H9 (cell line): ENCODE measurements around the gene ANKRD52. TPM values are rescaled to one million over a fixed set of nuclear protein-coding genes. Genes with fewer than 3 reads are reported as not detected.

ENCODE experiments used
- DNase-seq: peaks from one replicate; pipeline ENCODE4 v3.0.0-alpha.2; 2017
- H2AFZ ChIP-seq: one replicate; pipeline ENCODE4 v1.6.1; 2013; ENCODE audit warnings: mild to moderate bottlenecking, low read length, control low read depth, moderate library complexity
- H2AK5ac ChIP-seq: 2 replicates; pipeline ENCODE4 v1.6.1; 2013; ENCODE audit warnings: low read length, control low read depth, mixed read lengths; ENCODE audit not compliant: insufficient read length
- H2BK120ac ChIP-seq: one replicate; pipeline ENCODE4 v1.6.1; 2013; ENCODE audit warnings: low read depth, mild to moderate bottlenecking, low read length, control low read depth, inconsistent platforms; ENCODE audit not compliant: poor library complexity, severe bottlenecking
- H2BK12ac ChIP-seq: 2 replicates; pipeline ENCODE4 v1.6.1; 2013; ENCODE audit warnings: low read length, control low read depth, mixed read lengths, low read depth; ENCODE audit not compliant: insufficient read length
- H2BK15ac ChIP-seq: 2 replicates; pipeline ENCODE4 v1.6.1; 2013; ENCODE audit warnings: low read depth, low read length, control low read depth
- H2BK20ac ChIP-seq: one replicate; pipeline ENCODE4 v1.6.1; 2013; ENCODE audit warnings: low read depth, mild to moderate bottlenecking, low read length, control low read depth, inconsistent platforms; ENCODE audit not compliant: poor library complexity, severe bottlenecking
- H2BK5ac ChIP-seq: 2 replicates; pipeline ENCODE4 v1.6.1; 2013; ENCODE audit warnings: low read length, control low read depth, mixed read lengths; ENCODE audit not compliant: insufficient read length
- H3K14ac ChIP-seq: 2 replicates; pipeline ENCODE4 v1.6.1; 2013; ENCODE audit warnings: low read length, control low read depth; ENCODE audit not compliant: insufficient read depth
- H3K18ac ChIP-seq: 2 replicates; pipeline ENCODE4 v1.6.1; 2013; ENCODE audit warnings: low read depth, mild to moderate bottlenecking, mixed read lengths, low read length, control low read depth; ENCODE audit not compliant: insufficient read length
- H3K23ac ChIP-seq: 2 replicates; pipeline ENCODE4 v1.6.1; 2013; ENCODE audit warnings: low read length, control low read depth, mixed read lengths, low read depth; ENCODE audit not compliant: insufficient read length
- H3K23me2 ChIP-seq: 2 replicates; pipeline ENCODE4 v1.6.1; 2013; ENCODE audit warnings: low read depth, mild to moderate bottlenecking, mixed read lengths, low read length, control low read depth; ENCODE audit not compliant: insufficient read length, poor library complexity, severe bottlenecking
- H3K27ac ChIP-seq: 2 replicates; pipeline ENCODE4 v1.5.1; 2013; ENCODE audit warnings: low read length, control low read depth, mixed read lengths, low read depth; ENCODE audit not compliant: insufficient read length
- H3K27me3 ChIP-seq: 2 replicates; pipeline ENCODE4 v1.6.1; 2013; ENCODE audit warnings: low read length, control low read depth, inconsistent platforms; ENCODE audit not compliant: insufficient read depth
- H3K4ac ChIP-seq: 2 replicates; pipeline ENCODE4 v1.6.1; 2013; ENCODE audit warnings: low read depth, mild to moderate bottlenecking, control low read depth, inconsistent platforms, low read length, moderate library complexity
- H3K4me1 ChIP-seq: 2 replicates; pipeline ENCODE4 v1.6.1; 2013; ENCODE audit warnings: low read length, control low read depth, inconsistent platforms; ENCODE audit not compliant: insufficient read depth
- H3K4me2 ChIP-seq: 2 replicates; pipeline ENCODE4 v1.6.1; 2013; ENCODE audit warnings: low read length, control low read depth, mixed read lengths; ENCODE audit not compliant: insufficient read length, insufficient read depth
- H3K56ac ChIP-seq: 2 replicates; pipeline ENCODE4 v1.6.1; 2013; ENCODE audit warnings: low read depth, mild to moderate bottlenecking, mixed read lengths, low read length, control low read depth; ENCODE audit not compliant: insufficient read length
- H3K79me1 ChIP-seq: 2 replicates; pipeline ENCODE4 v1.6.1; 2013; ENCODE audit warnings: low read depth, mild to moderate bottlenecking, moderate library complexity, low read length, control low read depth, inconsistent platforms; ENCODE audit not compliant: insufficient read depth, poor library complexity, severe bottlenecking
- H3K79me2 ChIP-seq: 2 replicates; pipeline ENCODE4 v1.6.1; 2013; ENCODE audit warnings: low read length, control low read depth, inconsistent platforms; ENCODE audit not compliant: insufficient read depth
- H3K9ac ChIP-seq: 2 replicates; pipeline ENCODE4 v1.6.1; 2013; ENCODE audit warnings: low read length, control low read depth, mixed read lengths; ENCODE audit not compliant: insufficient read length; ENCODE audit errors: extremely low read depth
- H3K9me3 ChIP-seq: one replicate; pipeline ENCODE4 v1.6.1; 2013; ENCODE audit warnings: low read depth, low read length, inconsistent platforms; ENCODE audit not compliant: control insufficient read depth
- H3T11ph ChIP-seq: one replicate; pipeline ENCODE4 v1.6.1; 2013; ENCODE audit warnings: mild to moderate bottlenecking, low read length, control low read depth, inconsistent platforms
- H4K20me1 ChIP-seq: one replicate; pipeline ENCODE4 v1.6.1; 2013; ENCODE audit not compliant: control insufficient read depth, insufficient read length, insufficient read depth
- H4K5ac ChIP-seq: 2 replicates; pipeline ENCODE4 v1.6.1; 2013; ENCODE audit warnings: low read depth, mild to moderate bottlenecking, mixed read lengths, low read length, control low read depth; ENCODE audit not compliant: insufficient read length
- H4K8ac ChIP-seq: replicated peaks from 2 replicates; pipeline ENCODE4 v1.6.1; 2013; ENCODE audit warnings: low read length, control low read depth, mixed read lengths, low read depth; ENCODE audit not compliant: insufficient read length
- H4K91ac ChIP-seq: 2 replicates; pipeline ENCODE4 v1.6.1; 2013; ENCODE audit warnings: low read depth, mild to moderate bottlenecking, moderate library complexity, mixed read lengths, low read length, control low read depth; ENCODE audit not compliant: insufficient read length
- H3K27ac Mint-ChIP-seq, 3 experiments: 2 replicates in 2 of 3; 3 replicates in 1 of 3; pipeline ENCODE4 v1.8.0; 2020 to 2021; ENCODE audit warnings: mixed read lengths in 3 of 3, mild to moderate bottlenecking in 1 of 3, moderate library complexity in 1 of 3
- H3K27me3 Mint-ChIP-seq: 2 replicates; pipeline ENCODE4 v1.8.0; 2021; ENCODE audit warnings: low read depth, mild to moderate bottlenecking, moderate library complexity, mixed read lengths
- H3K36me3 Mint-ChIP-seq, 3 experiments: 2 replicates in 2 of 3; 3 replicates in 1 of 3; pipeline ENCODE4 v1.8.0; 2020 to 2021; ENCODE audit warnings: low read depth in 3 of 3, mixed read lengths in 3 of 3; ENCODE audit not compliant: insufficient read depth in 1 of 3
- H3K4me1 Mint-ChIP-seq, 2 experiments: 2 replicates each; pipeline ENCODE4 v1.8.0; 2020; ENCODE audit warnings: mixed read lengths in 2 of 2
- H3K4me3 Mint-ChIP-seq, 2 experiments: 2 replicates in 1 of 2; 3 replicates in 1 of 2; pipeline ENCODE4 v1.8.0; 2020 to 2021; ENCODE audit warnings: mild to moderate bottlenecking in 2 of 2, mixed read lengths in 2 of 2, moderate library complexity in 1 of 2
- H3K9me3 Mint-ChIP-seq, 2 experiments: 2 replicates in 1 of 2; 3 replicates in 1 of 2; pipeline ENCODE4 v1.8.0; 2020; ENCODE audit warnings: mild to moderate bottlenecking in 2 of 2, mixed read lengths in 2 of 2, moderate library complexity in 1 of 2
- WGBS: extraction: QIAGEN DNeasy Blood & Tissue Kit; methylation state at CpG from one replicate; pipeline ENCODE4 v1.1.7; 2013; ENCODE audit warnings: missing lambda C conversion rate, low lambda C conversion rate, mixed read lengths; ENCODE audit not compliant: insufficient read length; ENCODE audit errors: extremely low coverage; 5-methylcytosine and 5-hydroxymethylcytosine counted together
- total RNA-seq: library from RNA; stranded (reverse); gene quantifications from 2 replicates; pipeline ENCODE4 v1.2.1, GENCODE V29; 2021
- TF ChIP-seq, protein P1 (sequence below): fragments of 200-600 bp; sonication (generic); conservative IDR thresholded peaks from 3 replicates; pipeline ENCODE4 v1.8.0; 2021; ENCODE audit warnings: antibody characterized with exemption, mild to moderate bottlenecking

The ANKRD52 gene
- total RNA-seq, 1 experiment from 2014 or later: 33.4 TPM

GRCh38 chr12:56282579-56282978 lies 24.4 kb upstream of the ANKRD52 start:
- TF ChIP-seq, protein P1, sequence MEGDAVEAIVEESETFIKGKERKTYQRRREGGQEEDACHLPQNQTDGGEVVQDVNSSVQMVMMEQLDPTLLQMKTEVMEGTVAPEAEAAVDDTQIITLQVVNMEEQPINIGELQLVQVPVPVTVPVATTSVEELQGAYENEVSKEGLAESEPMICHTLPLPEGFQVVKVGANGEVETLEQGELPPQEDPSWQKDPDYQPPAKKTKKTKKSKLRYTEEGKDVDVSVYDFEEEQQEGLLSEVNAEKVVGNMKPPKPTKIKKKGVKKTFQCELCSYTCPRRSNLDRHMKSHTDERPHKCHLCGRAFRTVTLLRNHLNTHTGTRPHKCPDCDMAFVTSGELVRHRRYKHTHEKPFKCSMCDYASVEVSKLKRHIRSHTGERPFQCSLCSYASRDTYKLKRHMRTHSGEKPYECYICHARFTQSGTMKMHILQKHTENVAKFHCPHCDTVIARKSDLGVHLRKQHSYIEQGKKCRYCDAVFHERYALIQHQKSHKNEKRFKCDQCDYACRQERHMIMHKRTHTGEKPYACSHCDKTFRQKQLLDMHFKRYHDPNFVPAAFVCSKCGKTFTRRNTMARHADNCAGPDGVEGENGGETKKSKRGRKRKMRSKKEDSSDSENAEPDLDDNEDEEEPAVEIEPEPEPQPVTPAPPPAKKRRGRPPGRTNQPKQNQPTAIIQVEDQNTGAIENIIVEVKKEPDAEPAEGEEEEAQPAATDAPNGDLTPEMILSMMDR: no peak
- Histone ChIP-seq H3K56ac (no peak overlapping the region), H3K79me2 (no peaks in the 10 kb centered on the region), H3K4ac (no peak overlapping the region), H3K79me1 (peaks cover 3% of the 10 kb centered on the region), H4K8ac (no peak overlapping the region), H4K20me1 (no peaks in the 10 kb centered on the region), H4K5ac (no peak overlapping the region), H2AK5ac (no peak overlapping the region), H3K9me3 (no peaks in the 10 kb centered on the region), H3K18ac (no peak overlapping the region), H3K27ac (no peak overlapping the region), H4K91ac (no peak overlapping the region), H3K4me1 (0 out of 2 replicates have a peak, but pooled peaks cover 2% of the 10 kb centered on the region), H3K27me3 (no peaks in the 10 kb centered on the region), H3K9ac (no peak overlapping the region), H2BK5ac (no peak overlapping the region), H3K14ac (no peak overlapping the region), H2AFZ (no peak overlapping the region), H2BK120ac (no peak overlapping the region), H2BK20ac (no peak overlapping the region), H3T11ph (no peak overlapping the region), H3K23me2 (no peaks in the 10 kb centered on the region), H2BK15ac (no peak overlapping the region), H2BK12ac (no peak overlapping the region), H3K23ac (no peak overlapping the region), H3K4me2 (no peak overlapping the region)
- no CpG with 5 or more reads among the region's 2 CpGs for WGBS
- DNase-seq: no peak
- H3K9me3 Mint-ChIP-seq: no peaks in the 10 kb centered on the region
- no peak overlapping the region for H3K27ac Mint-ChIP-seq
- H3K27me3 Mint-ChIP-seq: no peaks in the 10 kb centered on the region
- peaks cover 0 to 6% of the 10 kb centered on the region in 2 experiments; a peak in 2 of 4 replicates for H3K4me1 Mint-ChIP-seq
- H3K4me3 Mint-ChIP-seq: no peak overlapping the region
- peaks cover 28 to 78% (median 50%) of the 10 kb centered on the region in 3 experiments for H3K36me3 Mint-ChIP-seq
